ENCODE measurements around the gene JAZF1.

- TF ChIP-seq EP300 (IDR thresholded peaks at IDR 0.05; ENCODE audit: borderline replicate concordance in 1 of 2, low read depth in 2 of 2, low read length in 2 of 2) (no peak), YY1 (IDR thresholded peaks at IDR 0.05; ENCODE audit: low read depth, low read length) (no peak), USF2 (IDR thresholded peaks at IDR 0.05; ENCODE audit: low read length) (no peak), CBX8 (IDR thresholded peaks at IDR 0.05; ENCODE audit: borderline replicate concordance, low read depth, low read length) (no peak), POLR2A (IDR thresholded peaks at IDR 0.05; ENCODE audit: control extremely low read depth in 1 of 2, low read depth in 2 of 2, low read length in 2 of 2) (no peak), CREB1 (IDR thresholded peaks at IDR 0.05) (no peak), JUN (IDR thresholded peaks at IDR 0.05; ENCODE audit: low read depth, low read length) (no peak)
- TF ChIP-seq, protein P1, sequence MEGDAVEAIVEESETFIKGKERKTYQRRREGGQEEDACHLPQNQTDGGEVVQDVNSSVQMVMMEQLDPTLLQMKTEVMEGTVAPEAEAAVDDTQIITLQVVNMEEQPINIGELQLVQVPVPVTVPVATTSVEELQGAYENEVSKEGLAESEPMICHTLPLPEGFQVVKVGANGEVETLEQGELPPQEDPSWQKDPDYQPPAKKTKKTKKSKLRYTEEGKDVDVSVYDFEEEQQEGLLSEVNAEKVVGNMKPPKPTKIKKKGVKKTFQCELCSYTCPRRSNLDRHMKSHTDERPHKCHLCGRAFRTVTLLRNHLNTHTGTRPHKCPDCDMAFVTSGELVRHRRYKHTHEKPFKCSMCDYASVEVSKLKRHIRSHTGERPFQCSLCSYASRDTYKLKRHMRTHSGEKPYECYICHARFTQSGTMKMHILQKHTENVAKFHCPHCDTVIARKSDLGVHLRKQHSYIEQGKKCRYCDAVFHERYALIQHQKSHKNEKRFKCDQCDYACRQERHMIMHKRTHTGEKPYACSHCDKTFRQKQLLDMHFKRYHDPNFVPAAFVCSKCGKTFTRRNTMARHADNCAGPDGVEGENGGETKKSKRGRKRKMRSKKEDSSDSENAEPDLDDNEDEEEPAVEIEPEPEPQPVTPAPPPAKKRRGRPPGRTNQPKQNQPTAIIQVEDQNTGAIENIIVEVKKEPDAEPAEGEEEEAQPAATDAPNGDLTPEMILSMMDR (IDR thresholded peaks at IDR 0.05; ENCODE audit: control extremely low read depth in 1 of 3, insufficient read depth in 1 of 3, low read depth in 1 of 3, low read length in 3 of 3): no peak
Observed at GRCh38 chr7:28200598-28200997, 20.0 kb upstream of the JAZF1 start.

Measured in H1 (cell line).